Tibial nerve (tissue), 4 donors: ENCODE data around the gene PNMA3. TPM values are rescaled to one million over a fixed set of nuclear protein-coding genes. Genes with fewer than 3 reads are reported as not detected.

Source experiments
- small RNA-seq: library from RNA; depleted of rRNA; stranded (forward); fragments of <200 nt; gene quantifications from one replicate; pipeline ENCODE3, GENCODE V24; 2016
- total RNA-seq, 4 donors: library from RNA; depleted of rRNA; stranded (reverse); fragments of >200 nt; gene quantifications; one replicate each; pipeline ENCODE4 v1.1.0, GENCODE V29; 2016

The PNMA3 gene
- total RNA-seq, 4 donors from 2014 or later: 0.20 to 0.30 (median 0.21) TPM; not detected in 1

Small RNA genes within 50 kb of the gene (small RNA-seq; reads per million reads assigned to genes)
- not detected for gene AC243428.1

Other genes starting within 250 kb of the PNMA3 start
- 10 to 100 TPM; 21.6 to 43.7 (median 28.3) TPM for gene CETN2, start 225.7 kb upstream of the PNMA3 start, total RNA-seq
- gene NSDHL, start 225.4 kb upstream of the PNMA3 start, total RNA-seq: 10 to 100 TPM in 3 of 4 donors, 1 to 10 TPM in 1; 8.0 to 16.8 (median 12.5) TPM
- 10 to 100 TPM; 17.1 to 55.1 (median 28.6) TPM for gene ZNF185, start 158.4 kb upstream of the PNMA3 start, total RNA-seq
- not detected for gene PNMA5, start 62.4 kb upstream of the PNMA3 start, total RNA-seq
- 1 to 10 TPM; 1.8 to 3.6 (median 2.2) TPM for gene PNMA6A, start 16.0 kb downstream of the PNMA3 start, total RNA-seq
- gene MAGEA1, start 122.8 kb downstream of the PNMA3 start, total RNA-seq: not detected